Measurements from ENCODE around the gene RSPO3.

- no peak for TF ChIP-seq POLR2A (IDR thresholded peaks at IDR 0.05)
- no peak for TF ChIP-seq CTCF (IDR thresholded peaks at IDR 0.05)
Measured at GRCh38 chr6:127177030-127177922, 58.8 kb downstream of the RSPO3 start.
